A549 treated with RU486 at 1 μM for 4 hours (cell line): ENCODE results near the gene SLC35C1. TPM values are rescaled to one million over a fixed set of nuclear protein-coding genes. Genes with fewer than 3 reads are reported as not detected.

Source experiments
- total RNA-seq: library from RNA; stranded (reverse); fragments of 200-300 nt; extraction: Qiagen RNA extraction; gene quantifications from 5 replicates; pipeline ENCODE4 v1.2.3, GENCODE V29; 2022; ENCODE audit warnings: low read depth

SLC35C1 gene
- 26.0 to 32.5 TPM (median 30.3 TPM) in 5 replicates for total RNA-seq

DNA sequence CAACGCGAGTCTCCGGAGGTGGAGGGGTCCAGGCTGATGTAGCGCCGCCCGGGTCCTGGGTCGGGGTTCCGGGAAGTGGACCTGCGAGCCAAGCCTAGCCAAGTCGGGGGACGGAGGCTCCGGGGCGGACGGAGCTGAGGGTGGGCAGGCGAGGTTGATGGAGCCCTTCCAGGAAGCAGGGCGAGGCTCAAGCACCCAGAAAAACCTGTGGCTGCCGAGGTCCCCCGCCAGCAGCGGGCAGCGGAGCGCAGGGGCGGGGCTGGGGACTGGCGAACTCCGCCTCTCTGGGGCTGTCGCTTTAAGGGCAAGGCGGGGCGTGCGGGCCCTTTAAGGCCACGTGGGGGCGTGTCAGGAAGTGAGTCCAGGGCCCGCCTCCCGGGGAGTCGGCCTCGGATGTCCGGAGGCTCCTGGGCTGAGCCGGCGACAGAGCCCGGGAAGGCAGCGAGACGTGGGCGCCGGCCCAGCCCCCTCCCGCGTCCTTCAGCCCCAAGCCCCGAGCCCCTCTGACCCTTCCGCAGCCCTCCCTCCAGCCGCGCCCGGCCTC is at the start of gene SLC35C1:
Gene SLC35C1 (plus strand): TSS at position 389 of the 544 bp plus-strand sequence. CDS start 653 bp downstream, outside the sequence.

DNA sequence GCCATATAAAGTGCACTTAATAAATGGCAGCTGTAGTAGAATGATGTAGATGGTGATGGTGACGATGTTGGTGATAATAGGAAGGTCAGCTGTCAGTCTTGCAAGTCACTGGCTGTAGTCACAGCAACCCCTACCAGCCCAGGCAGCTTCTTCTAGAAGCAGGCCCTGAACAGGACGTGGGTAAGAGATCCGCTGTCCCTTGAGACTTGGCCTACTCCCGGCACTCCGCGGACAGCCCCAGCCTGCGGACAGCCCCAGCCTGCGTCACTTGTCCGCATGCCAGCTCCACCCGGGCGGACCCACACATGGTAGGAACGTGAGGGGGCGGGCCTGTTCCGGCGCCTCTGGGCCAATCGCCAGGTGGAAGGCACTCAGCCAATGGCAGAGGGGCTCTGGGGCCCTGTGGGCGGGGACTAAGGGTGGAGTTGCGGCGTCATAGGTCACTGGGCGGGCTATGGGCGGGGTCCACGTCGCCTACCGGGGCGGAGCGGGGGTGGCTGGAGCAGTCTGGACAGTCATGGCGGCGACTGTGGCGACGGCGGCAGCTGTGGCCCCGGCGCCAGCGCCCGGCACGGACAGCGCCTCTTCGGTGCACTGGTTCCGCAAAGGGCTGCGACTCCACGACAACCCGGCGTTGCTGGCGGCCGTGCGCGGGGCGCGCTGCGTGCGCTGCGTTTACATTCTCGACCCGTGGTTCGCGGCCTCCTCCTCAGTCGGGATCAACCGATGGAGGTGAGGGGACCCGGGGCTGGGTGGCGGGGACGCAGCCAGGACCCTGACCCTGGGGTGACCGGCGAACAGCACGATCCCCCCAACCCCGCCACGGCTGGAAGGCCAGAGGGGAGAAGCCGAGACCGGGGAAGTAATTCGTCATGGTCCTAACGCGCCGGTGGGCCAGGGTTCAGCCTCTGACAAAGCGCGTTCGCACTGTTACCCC is 42.3 kb downstream of the SLC35C1 start, which contains the start of gene CRY2:
Gene CRY2 (plus strand): TSS at position 502 of the 937 bp plus-strand sequence. CDS start 16 bp downstream, at position 518.

Other genes starting within 250 kb of the SLC35C1 start
- gene CHST1, start 139.5 kb upstream of the SLC35C1 start, total RNA-seq: 1.1 to 1.5 TPM (median 1.3 TPM) in 5 replicates
- gene CRY2, start 42.3 kb downstream of the SLC35C1 start, total RNA-seq: 2.7 to 3.7 TPM (median 3.2 TPM) in 5 replicates
- 5.3 to 7.8 TPM (median 5.9 TPM) in 5 replicates for gene MAPK8IP1, start 80.5 kb downstream of the SLC35C1 start, total RNA-seq
- 0.20 to 1.00 TPM (median 0.32 TPM) in 3 of 5 replicates, not detected in the others for gene FREY1, start 102.1 kb downstream of the SLC35C1 start, total RNA-seq
- 14.1 to 20.3 TPM (median 19.9 TPM) in 5 replicates for gene PEX16, start 112.7 kb downstream of the SLC35C1 start, total RNA-seq
- 1.4 to 3.5 TPM (median 2.6 TPM) in 5 replicates for gene LARGE2, start 117.5 kb downstream of the SLC35C1 start, total RNA-seq